IPS-20b (cell line): ENCODE measurements around the gene SLAIN1.

ENCODE experiments used
- H3K27ac ChIP-seq: one replicate; pipeline ENCODE4 v1.5.1; 2013; ENCODE audit warnings: low read length
- H3K27me3 ChIP-seq: 2 replicates; pipeline ENCODE4 v1.6.1; 2013; ENCODE audit warnings: mild to moderate bottlenecking, low read length, inconsistent platforms; ENCODE audit not compliant: insufficient read depth
- H3K36me3 ChIP-seq: 2 replicates; pipeline ENCODE4 v1.6.1; 2013; ENCODE audit warnings: low read depth, mild to moderate bottlenecking, inconsistent platforms, low read length, moderate library complexity; ENCODE audit not compliant: insufficient read depth
- H3K4me1 ChIP-seq: 2 replicates; pipeline ENCODE4 v1.6.1; 2013; ENCODE audit warnings: mild to moderate bottlenecking, control low read depth, inconsistent platforms, low read length, moderate library complexity; ENCODE audit not compliant: insufficient read depth
- H3K4me3 ChIP-seq: 2 replicates; pipeline ENCODE4 v1.5.1; 2013; ENCODE audit warnings: mild to moderate bottlenecking, low read length, inconsistent platforms
- H3K9ac ChIP-seq: 2 replicates; pipeline ENCODE4 v1.6.1; 2013; ENCODE audit warnings: low read depth, mild to moderate bottlenecking, inconsistent platforms, low read length, moderate library complexity
- H3K9me3 ChIP-seq: 2 replicates; pipeline ENCODE4 v1.6.1; 2013; ENCODE audit warnings: mild to moderate bottlenecking, low read depth, low read length, inconsistent platforms; ENCODE audit not compliant: insufficient read depth

Gene SLAIN1

GRCh38 chr13:77692746-77693448, 4.6 kb upstream of the SLAIN1 start:
- Histone ChIP-seq H3K27ac (no peak overlapping the region), H3K9ac (no peak overlapping the region), H3K27me3 (peaks cover 13% of the 10 kb centered on the region), H3K4me3 (no peak overlapping the region), H3K9me3 (no peaks in the 10 kb centered on the region), H3K4me1 (peaks cover 9% of the 10 kb centered on the region), H3K36me3 (no peaks in the 10 kb centered on the region)

GRCh38 chr13:77693449-77693940, 4.0 kb upstream of the SLAIN1 start:
- Histone ChIP-seq H3K4me3 (no peak overlapping the region), H3K36me3 (no peaks in the 10 kb centered on the region), H3K9ac (no peak overlapping the region), H3K27me3 (peaks cover 13% of the 10 kb centered on the region), H3K9me3 (no peaks in the 10 kb centered on the region), H3K4me1 (peaks cover 9% of the 10 kb centered on the region), H3K27ac (no peak overlapping the region)

GRCh38 chr13:77696006-77696878, 1.2 kb upstream of the SLAIN1 start:
- peaks cover 19% of the 10 kb centered on the region for H3K27me3 ChIP-seq
- H3K9me3 ChIP-seq, result no peaks in the 10 kb centered on the region
- no peak overlapping the region for H3K27ac ChIP-seq
- H3K9ac ChIP-seq, result no peak overlapping the region; the same call in 1 of the 2 replicates
- H3K4me1 ChIP-seq, result peaks cover 20% of the 10 kb centered on the region
- no peaks in the 10 kb centered on the region for H3K36me3 ChIP-seq
- peak overlapping the region; percentile 76; the same call in 1 of the 2 replicates for H3K4me3 ChIP-seq

GRCh38 chr13:77696879-77697216, 639 bp upstream of the SLAIN1 start:
- Histone ChIP-seq H3K9ac (peak overlapping the region; percentile 66; the same call in 1 of the 2 replicates), H3K27ac (no peak overlapping the region)

GRCh38 chr13:77698201-77699058, 943 bp downstream of the SLAIN1 start:
- Histone ChIP-seq H3K27ac (no peak overlapping the region), H3K4me1 (peaks cover 20% of the 10 kb centered on the region)

More at GRCh38 chr13:77696879-77697216, 639 bp upstream of the SLAIN1 start:
- Histone ChIP-seq H3K4me3 (peak overlapping the region; percentile 76), H3K9me3 (no peaks in the 10 kb centered on the region), H3K4me1 (peaks cover 20% of the 10 kb centered on the region), H3K36me3 (no peaks in the 10 kb centered on the region), H3K27me3 (peaks cover 19% of the 10 kb centered on the region)

GRCh38 chr13:77699059-77699680, 1.7 kb downstream of the SLAIN1 start:
- H3K9me3 ChIP-seq, result no peaks in the 10 kb centered on the region
- H3K4me1 ChIP-seq, result peaks cover 20% of the 10 kb centered on the region
- H3K36me3 ChIP-seq, result no peaks in the 10 kb centered on the region
- peak overlapping the region; percentile 77 for H3K4me3 ChIP-seq
- H3K9ac ChIP-seq, result peak overlapping the region; percentile 54; the same call in 1 of the 2 replicates
- no peak overlapping the region for H3K27ac ChIP-seq
- peaks cover 19% of the 10 kb centered on the region for H3K27me3 ChIP-seq

More at GRCh38 chr13:77698201-77699058, 943 bp downstream of the SLAIN1 start:
- Histone ChIP-seq H3K9me3 (no peaks in the 10 kb centered on the region), H3K4me3 (peak overlapping the region; percentile 77), H3K36me3 (no peaks in the 10 kb centered on the region), H3K9ac (peak overlapping the region; percentile 54; the same call in 1 of the 2 replicates), H3K27me3 (peaks cover 19% of the 10 kb centered on the region)

GRCh38 chr13:77701305-77701704, 3.8 kb downstream of the SLAIN1 start:
- no peak overlapping the region for H3K9ac ChIP-seq
- H3K4me1 ChIP-seq, result peaks cover 16% of the 10 kb centered on the region
- no peaks in the 10 kb centered on the region for H3K9me3 ChIP-seq
- H3K27me3 ChIP-seq, result peaks cover 14% of the 10 kb centered on the region
- H3K4me3 ChIP-seq, result no peak overlapping the region
- H3K27ac ChIP-seq, result no peak overlapping the region
- no peaks in the 10 kb centered on the region for H3K36me3 ChIP-seq

GRCh38 chr13:77702366-77702765, 4.9 kb downstream of the SLAIN1 start:
- peaks cover 4% of the 10 kb centered on the region for H3K9me3 ChIP-seq
- H3K27me3 ChIP-seq, result peaks cover 7% of the 10 kb centered on the region
- H3K4me3 ChIP-seq, result no peak overlapping the region
- H3K27ac ChIP-seq, result no peak overlapping the region
- peaks cover 11% of the 10 kb centered on the region; the same call in 1 of the 2 replicates for H3K4me1 ChIP-seq
- H3K9ac ChIP-seq, result no peak overlapping the region
- peaks cover 8% of the 10 kb centered on the region for H3K36me3 ChIP-seq

GRCh38 chr13:77703408-77703807, 5.9 kb downstream of the SLAIN1 start:
- no peak overlapping the region for H3K27ac ChIP-seq
- peaks cover 18% of the 10 kb centered on the region for H3K36me3 ChIP-seq
- H3K4me3 ChIP-seq, result no peak overlapping the region
- H3K27me3 ChIP-seq, result peaks cover 7% of the 10 kb centered on the region
- H3K9ac ChIP-seq, result no peak overlapping the region
- peaks cover 14% of the 10 kb centered on the region for H3K9me3 ChIP-seq
- peaks cover 11% of the 10 kb centered on the region; the same call in 1 of the 2 replicates for H3K4me1 ChIP-seq

- Histone ChIP-seq H3K9ac (no peak overlapping the region), H3K27ac (no peak overlapping the region), H3K27me3 (no peaks in the 10 kb centered on the region), H3K4me1 (peaks cover 10% of the 10 kb centered on the region; the same call in 1 of the 2 replicates), H3K9me3 (peaks cover 18% of the 10 kb centered on the region), H3K36me3 (peaks cover 2% of the 10 kb centered on the region; the same call in 1 of the 2 replicates), H3K4me3 (no peak overlapping the region)
Observed at GRCh38 chr13:77714119-77714755, 16.8 kb downstream of the SLAIN1 start.
